Thymus (tissue), 11 donors: ENCODE measurements around the gene AAK1. TPM values are rescaled to one million over a fixed set of nuclear protein-coding genes. Genes with fewer than 3 reads are reported as not detected.

Source experiments
- DNase-seq, 9 donors: peaks; one replicate each; pipeline ENCODE4 v3.0.0-alpha.2; 2013; ENCODE audit warnings: low spot score in 9 of 9, low read depth in 6 of 9, missing footprints in 1 of 9
- H3K27ac ChIP-seq, 2 donors: one replicate each; pipeline ENCODE4 v1.5.1; 2013; ENCODE audit warnings: control low read depth in 1 of 2, low read depth in 1 of 2, low read length in 1 of 2, mild to moderate bottlenecking in 1 of 2, moderate library complexity in 1 of 2
- H3K27me3 ChIP-seq, 2 donors: one replicate each; pipeline ENCODE4 v1.5.1; 2013; ENCODE audit warnings: low read length in 1 of 2; ENCODE audit not compliant: control insufficient read depth in 2 of 2, insufficient read depth in 1 of 2
- H3K36me3 ChIP-seq, 2 donors: one replicate each; pipeline ENCODE4 v1.5.1; 2013; ENCODE audit warnings: low read length in 1 of 2, mild to moderate bottlenecking in 1 of 2, moderate library complexity in 1 of 2; ENCODE audit not compliant: control insufficient read depth in 2 of 2, insufficient read depth in 2 of 2
- H3K4me1 ChIP-seq, 2 donors: one replicate each; pipeline ENCODE4 v1.5.1; 2013; ENCODE audit warnings: low read length in 2 of 2; ENCODE audit not compliant: control insufficient read depth in 2 of 2, insufficient read depth in 2 of 2
- H3K4me3 ChIP-seq, 2 donors: one replicate each; pipeline ENCODE4 v1.5.1; 2013; ENCODE audit warnings: low read length in 2 of 2, control low read depth in 1 of 2, mild to moderate bottlenecking in 1 of 2
- H3K9me3 ChIP-seq, 2 donors: one replicate each; pipeline ENCODE4 v1.5.1; 2013; ENCODE audit warnings: low read length in 1 of 2, mild to moderate bottlenecking in 1 of 2; ENCODE audit not compliant: control insufficient read depth in 2 of 2, insufficient read depth in 1 of 2
- WGBS: extraction: QIAGEN DNeasy Blood & Tissue Kit; methylation state at CpG from one replicate; pipeline ENCODE4 v1.1.7; 2013; 5-methylcytosine and 5-hydroxymethylcytosine counted together
- polyA plus RNA-seq: library from polyadenylated mRNA; stranded (reverse); fragments of 200-250 nt; gene quantifications from one replicate; pipeline ENCODE4 v1.2.3, GENCODE V29; 2013
- total RNA-seq: library from RNA; stranded (reverse); fragments of 120-200 nt; gene quantifications from one replicate; pipeline ENCODE4 v1.2.4, GENCODE V29; 2013
- donor health status: healthy.

Gene AAK1
- total and polyA plus RNA-seq, 2 donors, result 17.4 to 26.6 TPM

DNA sequence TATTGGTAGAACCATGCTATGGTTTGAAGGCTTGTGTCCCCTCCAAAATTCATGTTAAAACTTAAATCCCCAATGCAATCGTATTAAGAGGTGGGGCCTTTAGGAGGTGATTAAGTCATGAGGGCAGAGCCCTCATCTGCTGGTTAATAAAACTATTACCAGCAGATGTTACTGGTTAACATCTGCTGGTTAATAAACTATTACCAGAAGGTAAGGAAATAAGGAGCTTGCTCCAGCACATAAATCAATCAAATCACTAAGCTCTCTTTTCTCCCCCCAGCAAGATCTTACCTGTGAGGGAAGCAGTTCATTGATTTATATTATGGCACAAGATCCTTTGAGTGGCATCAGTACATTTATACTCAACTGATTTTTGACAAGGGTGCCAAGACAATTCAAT is 96.9 kb downstream of the AAK1 start:
- no peak overlapping the region for H3K4me3 ChIP-seq
- H3K4me1 ChIP-seq, result no peaks in the 10 kb centered on the region
- 96% methylated on average over 1 of the region's 1 CpG for WGBS
- no peak for DNase-seq
- H3K27ac ChIP-seq, result no peak overlapping the region
- H3K27me3 ChIP-seq, result no peaks in the 10 kb centered on the region
- H3K9me3 ChIP-seq, result peaks cover 0 to 2% of the 10 kb centered on the region in 2 donors
- peaks cover 8 to 32% of the 10 kb centered on the region in 2 donors for H3K36me3 ChIP-seq

DNA sequence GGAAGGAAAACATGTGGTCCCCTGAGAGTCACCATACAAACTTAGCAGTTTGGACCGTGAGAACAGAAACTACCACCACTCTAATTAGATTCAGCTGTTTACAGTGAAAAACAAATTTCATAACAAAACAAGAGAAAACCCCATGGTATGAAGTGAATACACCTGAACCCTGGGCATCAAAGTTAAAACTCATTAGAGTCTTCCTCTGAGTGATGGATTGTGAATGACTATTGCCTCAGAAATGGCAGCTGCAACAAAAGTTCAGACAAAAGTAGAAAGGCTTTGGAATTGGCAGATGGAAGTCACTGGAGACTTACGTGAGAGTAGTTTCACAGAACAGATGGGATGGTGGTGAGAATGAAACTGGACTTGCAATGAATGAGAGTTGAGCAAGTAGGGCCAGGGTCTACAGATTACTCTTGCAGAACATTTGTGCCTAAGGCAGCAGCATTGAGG is 98.0 kb downstream of the AAK1 start:
- Histone ChIP-seq H3K4me3 (no peak overlapping the region), H3K9me3 (peaks cover 0 to under 1% of the 10 kb centered on the region in 2 donors), H3K4me1 (no peaks in the 10 kb centered on the region), H3K36me3 (peaks cover 8 to 32% of the 10 kb centered on the region in 2 donors), H3K27ac (no peak overlapping the region), H3K27me3 (no peaks in the 10 kb centered on the region)
- no peak for DNase-seq
- WGBS, result 96% methylated on average over 2 of the region's 2 CpGs

DNA sequence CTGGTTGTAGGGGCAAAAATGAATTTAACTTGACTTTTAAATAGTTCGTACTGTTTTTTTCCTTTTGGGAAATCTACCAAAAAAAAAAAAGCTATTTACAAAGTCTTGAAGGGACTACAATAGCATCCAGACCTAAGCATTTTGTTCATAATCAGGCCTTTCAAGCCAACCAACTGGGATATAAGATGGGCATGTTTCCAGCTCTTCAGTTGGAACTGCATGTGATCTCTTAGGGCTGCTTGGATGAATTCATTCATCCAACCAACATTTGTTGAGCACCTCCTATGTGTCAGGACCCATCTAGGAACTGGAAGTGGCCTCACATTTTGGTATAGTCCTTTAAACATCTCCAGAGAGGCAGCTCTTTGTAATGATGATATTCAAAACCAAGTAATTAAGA is 98.6 kb downstream of the AAK1 start:
- 99% methylated on average over 1 of the region's 1 CpG for WGBS
- no peak for DNase-seq
- Histone ChIP-seq H3K36me3 (peaks cover 8 to 32% of the 10 kb centered on the region in 2 donors), H3K27me3 (no peaks in the 10 kb centered on the region), H3K4me3 (no peak overlapping the region), H3K27ac (no peak overlapping the region), H3K9me3 (no peaks in the 10 kb centered on the region), H3K4me1 (no peaks in the 10 kb centered on the region)

DNA sequence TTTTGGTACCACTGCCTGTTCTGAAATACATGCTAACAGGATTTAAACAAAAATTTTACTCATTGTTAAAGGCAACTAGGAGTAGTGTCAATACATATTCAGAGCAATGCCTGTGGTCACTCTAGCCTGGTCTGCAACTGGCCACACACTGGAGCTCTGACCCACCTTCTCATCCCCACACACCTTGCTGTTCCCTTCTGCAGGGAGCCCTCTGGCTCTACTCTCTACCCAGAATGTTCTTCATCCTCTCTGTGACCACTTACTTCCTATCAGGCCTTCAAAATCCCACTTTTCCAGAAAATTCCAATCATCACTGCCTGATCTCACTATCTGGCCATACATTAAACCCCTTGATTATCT is 104.0 kb downstream of the AAK1 start:
- no peak for DNase-seq
- Histone ChIP-seq H3K27me3 (no peaks in the 10 kb centered on the region), H3K4me3 (no peak overlapping the region), H3K9me3 (no peaks in the 10 kb centered on the region), H3K27ac (no peak overlapping the region), H3K36me3 (peaks cover 36 to 46% of the 10 kb centered on the region in 2 donors), H3K4me1 (no peaks in the 10 kb centered on the region)

DNA sequence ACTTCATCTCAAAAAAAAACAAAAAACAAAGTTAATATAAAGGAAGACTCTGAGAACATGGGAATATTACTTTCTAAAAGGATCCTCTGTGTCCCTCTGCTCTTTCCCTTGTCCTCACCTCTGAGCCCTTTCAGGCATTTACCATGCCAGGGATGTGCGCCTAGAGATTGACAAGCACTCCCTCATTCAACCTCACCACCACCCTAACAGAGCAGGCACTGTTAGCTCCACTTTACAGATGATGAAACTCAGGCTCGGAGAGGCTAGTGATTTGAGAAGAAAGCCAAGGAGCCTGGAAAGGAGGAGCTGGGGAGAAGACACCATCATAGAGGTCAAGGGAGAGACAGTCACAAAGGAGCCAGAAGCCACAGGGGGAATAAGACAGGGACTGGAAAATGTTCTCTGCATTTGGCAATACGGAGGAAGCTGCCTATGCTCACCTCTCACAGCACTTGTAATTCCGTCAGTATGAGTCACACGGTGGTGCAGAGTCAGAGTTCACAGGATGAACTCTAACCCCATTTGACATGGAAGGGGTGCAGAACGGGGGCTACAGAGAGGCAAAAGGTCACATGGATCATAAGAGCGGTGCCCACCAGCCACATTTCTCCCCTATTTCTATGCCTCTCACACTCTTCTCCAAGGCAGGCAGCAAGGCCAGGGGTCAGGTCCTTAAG is 104.5 kb downstream of the AAK1 start:
- no peaks in the 10 kb centered on the region for H3K4me1 ChIP-seq
- no peaks in the 10 kb centered on the region for H3K27me3 ChIP-seq
- H3K9me3 ChIP-seq, result no peaks in the 10 kb centered on the region
- H3K4me3 ChIP-seq, result no peak overlapping the region
- WGBS, result 98% methylated on average over 7 of the region's 7 CpGs
- no peak for DNase-seq
- no peak overlapping the region for H3K27ac ChIP-seq
- peaks cover 36 to 47% of the 10 kb centered on the region in 2 donors for H3K36me3 ChIP-seq

DNA sequence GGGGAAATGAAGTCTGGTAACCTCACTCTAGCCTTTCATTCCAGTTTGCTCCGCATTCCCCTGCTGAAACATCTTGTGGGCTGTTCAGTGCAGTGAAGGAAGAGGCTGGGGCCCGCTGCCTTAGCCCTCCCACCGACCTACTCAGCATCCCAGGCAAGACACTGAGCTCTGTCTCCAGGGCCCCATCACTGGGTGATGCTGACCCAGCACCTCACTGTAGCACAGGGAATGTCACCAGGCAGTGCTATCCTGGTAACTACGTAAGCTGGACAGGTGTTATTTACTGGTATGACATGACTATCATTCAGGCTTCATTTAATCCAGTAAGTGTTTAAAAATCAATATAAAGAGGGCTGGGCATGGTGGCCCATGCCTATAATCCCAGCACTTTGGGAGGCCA is 105.3 kb downstream of the AAK1 start:
- H3K4me3 ChIP-seq, result no peak overlapping the region
- over 99% methylated on average over 4 of the region's 4 CpGs for WGBS
- DNase-seq, result no peak
- no peaks in the 10 kb centered on the region for H3K27me3 ChIP-seq
- no peak overlapping the region for H3K27ac ChIP-seq
- H3K4me1 ChIP-seq, result no peaks in the 10 kb centered on the region
- peaks cover 36 to 45% of the 10 kb centered on the region in 2 donors for H3K36me3 ChIP-seq
- no peaks in the 10 kb centered on the region for H3K9me3 ChIP-seq

DNA sequence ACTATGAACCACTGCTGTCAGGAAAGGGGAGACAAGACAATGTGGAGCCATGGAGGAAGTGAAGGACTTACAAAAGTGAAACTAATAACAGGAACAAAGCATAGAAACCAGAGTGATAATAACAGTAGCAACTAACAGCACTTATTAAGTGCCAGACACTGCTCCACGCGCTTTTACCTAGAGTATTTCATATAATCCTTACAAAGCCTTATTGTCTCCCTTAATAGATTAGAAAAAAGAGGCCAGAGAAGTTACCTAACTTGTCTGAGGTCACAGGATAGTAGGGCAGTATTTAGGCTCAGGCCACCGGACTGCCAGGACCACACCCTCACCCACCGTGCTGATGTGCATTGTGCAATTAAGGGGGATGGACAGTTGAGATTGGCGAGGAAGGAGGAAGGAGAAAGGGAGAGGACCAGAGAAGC is 107.7 kb downstream of the AAK1 start:
- Histone ChIP-seq H3K36me3 (peaks cover 47 to 48% of the 10 kb centered on the region in 2 donors), H3K27ac (no peak overlapping the region)
- WGBS, result 94% methylated on average over 5 of the region's 5 CpGs

DNA sequence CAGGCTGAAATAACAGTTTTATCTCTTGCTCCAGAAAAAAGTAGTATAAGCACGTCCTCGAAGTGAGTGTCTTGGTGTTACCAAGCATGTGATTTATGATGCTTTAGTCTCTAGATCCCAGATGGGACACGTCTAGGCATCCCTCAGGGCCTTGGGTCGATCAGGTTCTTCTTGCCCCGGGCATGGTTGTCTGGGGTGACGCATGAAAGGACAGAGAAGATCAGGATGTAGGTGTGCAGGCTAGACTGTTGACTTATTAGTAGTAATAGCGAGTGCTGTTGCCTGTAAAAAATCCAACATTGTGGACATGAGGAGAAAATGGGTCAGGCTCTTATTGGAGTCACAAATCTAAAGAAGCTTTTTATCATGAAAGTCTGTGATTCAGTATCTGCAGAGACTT is 112.4 kb downstream of the AAK1 start:
- no peaks in the 10 kb centered on the region for H3K4me1 ChIP-seq
- peaks cover 29 to 61% of the 10 kb centered on the region in 2 donors for H3K36me3 ChIP-seq
- 92% methylated on average over 7 of the region's 7 CpGs for WGBS
- H3K9me3 ChIP-seq, result peaks cover 0 to 1% of the 10 kb centered on the region in 2 donors
- no peak overlapping the region for H3K4me3 ChIP-seq
- no peak for DNase-seq
- H3K27ac ChIP-seq, result no peak overlapping the region
- H3K27me3 ChIP-seq, result no peaks in the 10 kb centered on the region

More for the DNA sequence above, 107.7 kb downstream of the AAK1 start:
- H3K4me1 ChIP-seq, result no peaks in the 10 kb centered on the region
- no peaks in the 10 kb centered on the region for H3K27me3 ChIP-seq
- H3K9me3 ChIP-seq, result peaks cover 0 to 1% of the 10 kb centered on the region in 2 donors
- DNase-seq, result no peak
- H3K4me3 ChIP-seq, result no peak overlapping the region

DNA sequence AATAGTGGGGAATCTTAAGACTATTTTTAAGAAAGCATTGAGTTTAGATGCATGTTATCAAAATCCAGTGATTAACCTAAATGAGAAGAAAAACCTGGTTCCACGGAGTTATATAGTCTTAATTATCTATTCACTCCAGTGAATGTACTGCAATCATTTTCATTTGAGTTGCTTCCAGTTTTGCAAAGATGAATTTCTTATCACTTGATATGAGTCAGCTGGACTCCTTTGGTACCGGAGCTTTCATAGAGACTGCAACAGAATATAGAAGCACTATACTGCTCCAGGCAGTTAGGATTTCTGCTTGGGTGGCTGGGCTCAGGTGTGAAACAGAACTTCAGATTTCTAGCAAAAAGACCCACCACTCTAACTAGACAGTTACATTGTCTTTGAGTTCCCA is 114.1 kb downstream of the AAK1 start:
- WGBS, result 72% methylated on average over 2 of the region's 2 CpGs

More for the DNA sequence above, 114.1 kb downstream of the AAK1 start:
- Histone ChIP-seq H3K4me1 (no peaks in the 10 kb centered on the region), H3K27me3 (no peaks in the 10 kb centered on the region), H3K4me3 (no peak overlapping the region), H3K27ac (no peak overlapping the region), H3K9me3 (peaks cover 0 to 1% of the 10 kb centered on the region in 2 donors), H3K36me3 (peaks cover 32 to 72% of the 10 kb centered on the region in 2 donors)
- DNase-seq, result no peak
